ENCODE measurements around the gene NAA38. TPM values are rescaled to one million over a fixed set of nuclear protein-coding genes. Genes with fewer than 3 reads are reported as not detected.

NAA38 gene
- total RNA-seq, 1 experiment from 2014 or later = 103 TPM

DNA sequence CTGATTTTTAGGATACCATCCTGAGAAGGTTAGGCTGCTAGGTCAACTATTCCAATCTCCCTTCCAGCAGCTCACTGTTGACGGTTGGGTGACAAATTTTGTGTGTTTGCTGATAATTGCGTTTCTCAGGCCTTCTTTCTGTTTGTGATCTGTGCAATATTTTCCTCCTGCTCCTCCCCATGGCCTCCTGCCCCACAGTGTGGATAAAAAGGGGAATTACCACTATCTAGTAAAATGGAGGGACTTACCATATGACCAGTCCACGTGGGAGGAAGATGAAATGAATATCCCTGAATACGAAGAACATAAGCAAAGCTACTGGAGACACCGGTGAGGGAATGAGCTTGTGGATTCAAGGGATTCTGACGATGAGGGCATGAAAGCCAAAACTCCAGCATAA, 40.4 kb upstream of the NAA38 start:
- no peak overlapping the region for H3K4me3 ChIP-seq (replicated peaks in 1 of 2; ENCODE audit: low read depth in 1 of 2, low read length in 2 of 2)
- no peaks in the 10 kb centered on the region for H3K79me2 ChIP-seq (ENCODE audit: insufficient read depth, low read length)
- no TSS peak for BruUV-seq (replicated peaks)
- intact Hi-C loops (cut with micrococcal nuclease) = loop anchor here (1.0 to 5.0 kb wide), 2 partner anchors 35 to 75 kb away; no protein-coding TSS in a partner anchor
- TF ChIP-seq TCF7L2 (IDR thresholded peaks at IDR 0.05; ENCODE audit: borderline replicate concordance, extremely low read depth, insufficient read depth, insufficient read length) (no peak), SP1 (IDR thresholded peaks at IDR 0.05; ENCODE audit: low read depth) (no peak), CBX3 (IDR thresholded peaks at IDR 0.05; ENCODE audit: low read depth) (no peak), RAD21 (IDR thresholded peaks at IDR 0.05; ENCODE audit: low read depth) (peak; percentile 77)
- TF ChIP-seq, protein P1, sequence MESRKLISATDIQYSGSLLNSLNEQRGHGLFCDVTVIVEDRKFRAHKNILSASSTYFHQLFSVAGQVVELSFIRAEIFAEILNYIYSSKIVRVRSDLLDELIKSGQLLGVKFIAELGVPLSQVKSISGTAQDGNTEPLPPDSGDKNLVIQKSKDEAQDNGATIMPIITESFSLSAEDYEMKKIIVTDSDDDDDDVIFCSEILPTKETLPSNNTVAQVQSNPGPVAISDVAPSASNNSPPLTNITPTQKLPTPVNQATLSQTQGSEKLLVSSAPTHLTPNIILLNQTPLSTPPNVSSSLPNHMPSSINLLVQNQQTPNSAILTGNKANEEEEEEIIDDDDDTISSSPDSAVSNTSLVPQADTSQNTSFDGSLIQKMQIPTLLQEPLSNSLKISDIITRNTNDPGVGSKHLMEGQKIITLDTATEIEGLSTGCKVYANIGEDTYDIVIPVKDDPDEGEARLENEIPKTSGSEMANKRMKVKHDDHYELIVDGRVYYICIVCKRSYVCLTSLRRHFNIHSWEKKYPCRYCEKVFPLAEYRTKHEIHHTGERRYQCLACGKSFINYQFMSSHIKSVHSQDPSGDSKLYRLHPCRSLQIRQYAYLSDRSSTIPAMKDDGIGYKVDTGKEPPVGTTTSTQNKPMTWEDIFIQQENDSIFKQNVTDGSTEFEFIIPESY (IDR thresholded peaks at IDR 0.05; ENCODE audit: extremely low read depth, insufficient replicate concordance, low read length) = no peak
- TF ChIP-seq, protein P2, sequence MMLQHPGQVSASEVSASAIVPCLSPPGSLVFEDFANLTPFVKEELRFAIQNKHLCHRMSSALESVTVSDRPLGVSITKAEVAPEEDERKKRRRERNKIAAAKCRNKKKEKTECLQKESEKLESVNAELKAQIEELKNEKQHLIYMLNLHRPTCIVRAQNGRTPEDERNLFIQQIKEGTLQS (IDR thresholded peaks at IDR 0.05) = no peak
- TF ChIP-seq, protein P3, sequence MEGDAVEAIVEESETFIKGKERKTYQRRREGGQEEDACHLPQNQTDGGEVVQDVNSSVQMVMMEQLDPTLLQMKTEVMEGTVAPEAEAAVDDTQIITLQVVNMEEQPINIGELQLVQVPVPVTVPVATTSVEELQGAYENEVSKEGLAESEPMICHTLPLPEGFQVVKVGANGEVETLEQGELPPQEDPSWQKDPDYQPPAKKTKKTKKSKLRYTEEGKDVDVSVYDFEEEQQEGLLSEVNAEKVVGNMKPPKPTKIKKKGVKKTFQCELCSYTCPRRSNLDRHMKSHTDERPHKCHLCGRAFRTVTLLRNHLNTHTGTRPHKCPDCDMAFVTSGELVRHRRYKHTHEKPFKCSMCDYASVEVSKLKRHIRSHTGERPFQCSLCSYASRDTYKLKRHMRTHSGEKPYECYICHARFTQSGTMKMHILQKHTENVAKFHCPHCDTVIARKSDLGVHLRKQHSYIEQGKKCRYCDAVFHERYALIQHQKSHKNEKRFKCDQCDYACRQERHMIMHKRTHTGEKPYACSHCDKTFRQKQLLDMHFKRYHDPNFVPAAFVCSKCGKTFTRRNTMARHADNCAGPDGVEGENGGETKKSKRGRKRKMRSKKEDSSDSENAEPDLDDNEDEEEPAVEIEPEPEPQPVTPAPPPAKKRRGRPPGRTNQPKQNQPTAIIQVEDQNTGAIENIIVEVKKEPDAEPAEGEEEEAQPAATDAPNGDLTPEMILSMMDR (IDR thresholded peaks at IDR 0.05 in 2 of 3, conservative IDR thresholded peaks at IDR 0.05 in 1 of 3; ENCODE audit: borderline replicate concordance in 1 of 3, insufficient read depth in 1 of 3, low read depth in 2 of 3, low read length in 2 of 3) = peak; percentile 34 to 69 (median 59); a peak in 4 of 6 replicates
- ATAC-seq (peak; percentile 64), DNase-seq (ENCODE audit: low read depth, low spot score) (no peak)
- H3K9ac ChIP-seq (ENCODE audit: low read length) = no peak overlapping the region
- no peak overlapping the region for H3K4me2 ChIP-seq (ENCODE audit: low read length)
- RAD21 ChIA-PET (ENCODE audit: low non-redundant PET in 1 of 2, low total read pairs in 2 of 2, uncharacterized antibody in 2 of 2, unreplicated experiment in 2 of 2) = no interaction called here
- CTCF ChIA-PET = interaction anchor here (0.6 to 1.3 kb wide), 3 partner anchors 35 to 159 kb away, joined by 3 to 4 read pairs (median 3); partner anchors contain the start of gene KDM6B
- H3K9me2 ChIP-seq (ENCODE audit: insufficient read depth) = no peaks in the 10 kb centered on the region
- H3K4me1 ChIP-seq (ENCODE audit: control insufficient read depth in 1 of 2, insufficient read depth in 2 of 2, low read length in 2 of 2) = no peaks in the 10 kb centered on the region; a peak in 1 of 4 replicates
- H3K27me3 ChIP-seq (ENCODE audit: insufficient read depth, low read length) = no peaks in the 10 kb centered on the region
- H4K20me1 ChIP-seq (ENCODE audit: insufficient read depth) = no peaks in the 10 kb centered on the region
- H3K9me3 ChIP-seq (ENCODE audit: control insufficient read depth in 1 of 2, insufficient read depth in 1 of 2, low read depth in 1 of 2, low read length in 2 of 2) = no peaks in the 10 kb centered on the region
- H2AFZ ChIP-seq (ENCODE audit: low read depth, low read length, poor library complexity, severe bottlenecking) = no peak overlapping the region
- peaks cover 31 to 51% of the 10 kb centered on the region in 2 experiments; a peak in 3 of 4 replicates for H3K36me3 ChIP-seq (ENCODE audit: control insufficient read depth in 1 of 2, insufficient read depth in 2 of 2, low read length in 2 of 2)
- POLR2A ChIA-PET = no interaction called here
- no peak overlapping the region for H3K27ac ChIP-seq (ENCODE audit: low read depth, low read length)

All from HCT116 (cell line).